GM18951 (cell line): ENCODE results near the gene NEU1.
"Not testable (repeated sequence)": the region's sequence is repeated elsewhere in the genome, so short reads cannot be mapped to it uniquely, and the experiment has no call there.

Experiments used
- POLR2A ChIP-seq: IDR thresholded peaks from 4 replicates; pipeline ENCODE4 v1.6.1; 2011; ENCODE audit warnings: mild to moderate bottlenecking; ENCODE audit not compliant: insufficient read length, insufficient read depth; ENCODE audit errors: extremely low read depth
- in situ Hi-C: fragments of 300-500 bp; cut with MboI; formaldehyde crosslinking; loops from one replicate; pipeline ENCODE4 v1.12.0; 2022; ENCODE audit warnings: low sequenced_read_pairs, mixed read lengths, inconsistent platforms; ENCODE audit not compliant: unreplicated experiment

NEU1 gene

GRCh38 chr6:31815025-31815838, 47.4 kb downstream of the NEU1 start, which contains the start of the genes HSPA1A and HSPA1L:
Gene HSPA1A (plus strand): TSS chr6:31815543. CDS start chr6:31815757, 214 bp downstream.
Gene HSPA1L (minus strand): TSS chr6:31815283. CDS start chr6:31811972, 3,311 bp downstream.
- TF ChIP-seq POLR2A: peak; percentile 87
- in situ Hi-C loops: no loop called here

DNA sequence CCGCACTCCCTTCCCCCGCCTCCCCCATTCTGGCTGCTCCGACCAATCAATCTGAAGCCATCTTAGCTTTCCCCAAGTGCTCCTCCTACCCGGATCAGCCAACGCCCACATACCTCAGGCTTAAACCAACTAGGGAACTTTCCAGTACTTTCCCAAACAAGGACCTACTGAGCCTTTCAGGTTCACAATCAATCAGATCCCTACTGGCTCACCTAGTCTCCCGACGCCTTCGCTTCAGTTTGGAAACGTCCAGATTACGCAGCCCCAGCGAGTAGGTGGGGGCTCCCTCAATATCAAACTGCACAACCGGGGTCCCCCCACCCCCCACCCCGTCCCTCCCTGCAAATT, 48.0 kb downstream of the NEU1 start:
- in situ Hi-C loops: no loop called here
- TF ChIP-seq POLR2A: no peak

DNA sequence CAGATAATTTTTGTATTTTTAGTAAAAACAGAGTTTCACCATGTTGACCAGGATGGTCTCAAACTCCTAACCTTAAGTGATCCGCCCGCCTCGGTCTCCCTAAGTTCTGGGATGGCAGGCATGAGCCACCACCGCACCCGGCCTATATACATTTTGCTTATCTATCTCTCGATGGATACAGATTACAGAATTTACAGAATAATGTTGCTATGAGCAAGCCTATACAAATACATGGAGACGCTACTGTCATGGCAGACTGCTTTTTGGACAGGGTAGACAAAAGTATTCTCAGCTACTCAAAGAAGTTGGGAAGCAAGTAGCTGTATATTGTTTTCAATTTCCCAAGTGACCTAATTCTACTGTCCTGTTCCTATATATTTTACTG, 49.2 kb downstream of the NEU1 start:
- in situ Hi-C loops: no loop called here
- TF ChIP-seq POLR2A: no peak

- in situ Hi-C loops: no loop called here
- no peak for TF ChIP-seq POLR2A
Measured at GRCh38 chr6:31811645-31812044, 51.0 kb downstream of the NEU1 start.

DNA sequence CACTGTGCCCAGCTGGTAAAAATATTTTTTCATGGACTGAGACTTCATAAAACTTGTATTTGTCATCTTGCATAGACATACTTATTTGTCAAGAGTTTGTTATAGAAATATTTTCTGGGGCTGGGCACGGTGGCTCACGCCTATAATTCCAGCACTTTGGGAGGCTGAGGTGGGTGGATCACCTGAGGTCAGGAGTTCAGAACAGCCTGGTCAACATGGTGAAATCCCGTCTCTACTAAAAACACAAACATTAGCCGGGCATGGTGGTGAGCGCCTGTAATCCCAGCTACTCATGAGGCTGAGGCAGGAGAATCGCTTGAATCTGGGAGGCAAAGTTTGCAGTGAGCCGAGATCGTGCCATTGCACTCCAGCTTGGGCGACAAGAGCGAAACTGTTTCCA, 54.0 kb downstream of the NEU1 start:
- in situ Hi-C loops: not testable (repeated sequence)
